ENCODE results near the gene MYH13. TPM values are rescaled to one million over a fixed set of nuclear protein-coding genes. Genes with fewer than 3 reads are reported as not detected.

The MYH13 gene
- total RNA-seq, 2 experiments from 2014 or later, result not detected

DNA sequence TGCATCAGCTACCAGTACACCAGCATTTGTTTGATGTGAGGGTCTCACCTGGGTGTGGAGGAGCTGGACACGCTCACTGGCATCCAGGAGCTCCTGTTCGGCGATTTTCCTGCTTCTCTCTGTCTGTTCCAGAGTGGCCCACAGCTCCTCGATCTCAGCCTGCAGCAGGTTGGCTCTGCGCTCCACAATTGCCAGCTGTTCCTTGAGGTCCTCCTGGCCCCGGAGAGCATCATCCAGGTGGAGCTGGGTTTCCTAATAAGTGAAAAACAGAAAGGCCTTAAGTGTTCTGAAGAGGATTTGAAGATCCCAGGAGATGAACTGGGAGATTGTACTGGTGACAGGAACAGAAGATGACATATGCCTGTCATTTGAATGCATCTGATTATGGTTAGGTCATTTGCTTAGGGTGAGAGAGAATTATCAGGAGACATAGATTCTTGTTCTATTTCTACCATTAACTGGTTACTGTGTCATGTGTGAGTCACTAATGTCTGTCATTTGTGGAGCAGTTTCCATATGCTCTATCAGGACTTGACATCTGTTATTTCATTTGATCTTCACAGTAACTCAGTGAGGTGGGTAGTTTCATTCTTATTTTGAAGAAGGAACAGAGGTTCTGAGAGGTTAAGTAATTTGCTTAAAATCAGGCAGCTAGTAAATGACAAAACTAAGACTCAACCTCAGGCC lies 21.5 kb upstream of the MYH13 start:
- no peak overlapping the region for H3K4me3 ChIP-seq (ENCODE audit: low read depth, low read length, poor library complexity, severe bottlenecking)
- no peak overlapping the region for H3K4me2 ChIP-seq (ENCODE audit: low read length)
- ChIA-PET CTCF (ENCODE audit: unreplicated experiment) (no interaction called here), POLR2A (no interaction called here)
- no peak overlapping the region for H2AFZ ChIP-seq (ENCODE audit: low read length)
- H3K27ac ChIP-seq (ENCODE audit: low read depth, low read length, poor library complexity, severe bottlenecking), result no peak overlapping the region
- H3K9me2 ChIP-seq (ENCODE audit: insufficient read depth, low read length), result no peaks in the 10 kb centered on the region
- H4K20me1 ChIP-seq (ENCODE audit: insufficient read depth, low read length), result no peaks in the 10 kb centered on the region
- TF ChIP-seq EZH2phosphoT487 (IDR thresholded peaks at IDR 0.05; ENCODE audit: borderline replicate concordance, low read depth, low read length), result no peak
- TF ChIP-seq, protein P1, sequence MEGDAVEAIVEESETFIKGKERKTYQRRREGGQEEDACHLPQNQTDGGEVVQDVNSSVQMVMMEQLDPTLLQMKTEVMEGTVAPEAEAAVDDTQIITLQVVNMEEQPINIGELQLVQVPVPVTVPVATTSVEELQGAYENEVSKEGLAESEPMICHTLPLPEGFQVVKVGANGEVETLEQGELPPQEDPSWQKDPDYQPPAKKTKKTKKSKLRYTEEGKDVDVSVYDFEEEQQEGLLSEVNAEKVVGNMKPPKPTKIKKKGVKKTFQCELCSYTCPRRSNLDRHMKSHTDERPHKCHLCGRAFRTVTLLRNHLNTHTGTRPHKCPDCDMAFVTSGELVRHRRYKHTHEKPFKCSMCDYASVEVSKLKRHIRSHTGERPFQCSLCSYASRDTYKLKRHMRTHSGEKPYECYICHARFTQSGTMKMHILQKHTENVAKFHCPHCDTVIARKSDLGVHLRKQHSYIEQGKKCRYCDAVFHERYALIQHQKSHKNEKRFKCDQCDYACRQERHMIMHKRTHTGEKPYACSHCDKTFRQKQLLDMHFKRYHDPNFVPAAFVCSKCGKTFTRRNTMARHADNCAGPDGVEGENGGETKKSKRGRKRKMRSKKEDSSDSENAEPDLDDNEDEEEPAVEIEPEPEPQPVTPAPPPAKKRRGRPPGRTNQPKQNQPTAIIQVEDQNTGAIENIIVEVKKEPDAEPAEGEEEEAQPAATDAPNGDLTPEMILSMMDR (conservative IDR thresholded peaks at IDR 0.05; ENCODE audit: low read length), result no peak
- H3K4me1 ChIP-seq (ENCODE audit: insufficient read depth, low read length, poor library complexity, severe bottlenecking), result no peaks in the 10 kb centered on the region
- H3K36me3 ChIP-seq (ENCODE audit: insufficient read depth, low read length), result no peaks in the 10 kb centered on the region
- no peaks in the 10 kb centered on the region for H3K9me3 ChIP-seq (ENCODE audit: low read length)
- no TSS peak for BruUV-seq (replicated peaks)
- no peaks in the 10 kb centered on the region for H3K79me2 ChIP-seq (ENCODE audit: insufficient read depth, low read depth, low read length)
- DNase-seq (ENCODE audit: low spot score), result no peak
- intact Hi-C loops (cut with micrococcal nuclease; ENCODE audit: unreplicated experiment), result no loop called here

DNA sequence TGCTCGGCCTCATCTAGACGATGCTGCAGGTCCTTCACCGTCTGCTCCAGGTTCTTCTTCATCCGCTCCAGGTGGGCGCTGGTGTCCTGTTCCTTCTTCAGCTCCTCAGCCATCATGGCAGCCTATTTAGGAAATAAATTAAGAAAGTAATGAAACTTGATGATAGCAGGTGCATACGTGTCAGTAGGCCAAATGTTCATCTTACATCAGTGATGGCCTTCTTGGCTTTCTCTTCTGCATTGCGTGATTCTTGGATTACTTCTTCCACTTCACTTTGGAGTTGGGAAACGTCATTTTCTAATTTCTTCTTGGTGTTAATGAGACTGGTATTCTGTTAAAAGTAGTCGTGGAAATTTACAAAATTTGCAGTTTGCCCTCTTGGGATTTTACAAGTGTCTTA lies 20.1 kb upstream of the MYH13 start:
- no peak for DNase-seq (ENCODE audit: low spot score)
- H3K4me3 ChIP-seq (ENCODE audit: low read depth, low read length, poor library complexity, severe bottlenecking), result no peak overlapping the region
- H3K9me3 ChIP-seq (ENCODE audit: low read length), result no peaks in the 10 kb centered on the region
- H3K79me2 ChIP-seq (ENCODE audit: insufficient read depth, low read depth, low read length), result no peaks in the 10 kb centered on the region
- ChIA-PET CTCF (ENCODE audit: unreplicated experiment) (no interaction called here), POLR2A (no interaction called here)
- no peaks in the 10 kb centered on the region for H3K36me3 ChIP-seq (ENCODE audit: insufficient read depth, low read length)
- no peak overlapping the region for H3K4me2 ChIP-seq (ENCODE audit: low read length)
- intact Hi-C loops (cut with micrococcal nuclease; ENCODE audit: unreplicated experiment), result no loop called here
- TF ChIP-seq EZH2phosphoT487 (IDR thresholded peaks at IDR 0.05; ENCODE audit: borderline replicate concordance, low read depth, low read length), result no peak
- TF ChIP-seq, protein P1 (conservative IDR thresholded peaks at IDR 0.05; ENCODE audit: low read length), result no peak
- no TSS peak for BruUV-seq (replicated peaks)
- H3K4me1 ChIP-seq (ENCODE audit: insufficient read depth, low read length, poor library complexity, severe bottlenecking), result no peaks in the 10 kb centered on the region
- no peaks in the 10 kb centered on the region for H3K9me2 ChIP-seq (ENCODE audit: insufficient read depth, low read length)
- no peak overlapping the region for H2AFZ ChIP-seq (ENCODE audit: low read length)
- H3K27ac ChIP-seq (ENCODE audit: low read depth, low read length, poor library complexity, severe bottlenecking), result no peak overlapping the region
- H4K20me1 ChIP-seq (ENCODE audit: insufficient read depth, low read length), result no peaks in the 10 kb centered on the region

DNA sequence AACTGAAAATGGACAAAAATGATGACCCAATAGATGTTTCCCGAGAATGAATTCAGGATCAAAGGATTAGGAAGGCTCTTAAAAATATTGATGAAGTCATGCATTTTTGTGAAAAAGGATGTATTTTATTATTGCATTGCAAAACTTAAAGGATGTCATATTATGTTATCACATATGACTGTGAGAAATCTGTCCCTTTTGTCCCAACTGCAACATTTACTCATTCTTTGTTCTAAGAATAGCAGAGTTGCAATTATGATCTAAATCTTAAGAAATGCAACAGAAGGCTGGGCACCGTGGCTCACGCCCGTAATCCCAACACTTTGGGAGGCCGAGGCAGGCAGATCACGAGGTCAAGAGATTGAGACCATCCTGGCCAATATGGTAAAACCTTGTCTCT lies 13.1 kb upstream of the MYH13 start:
- no TSS peak for BruUV-seq (replicated peaks)
- CTCF ChIA-PET (ENCODE audit: unreplicated experiment), result no interaction called here
- no peak overlapping the region for H3K4me3 ChIP-seq (ENCODE audit: low read depth, low read length, poor library complexity, severe bottlenecking)
- H2AFZ ChIP-seq (ENCODE audit: low read length), result no peak overlapping the region
- POLR2A ChIA-PET, result no interaction called here
- H3K36me3 ChIP-seq (ENCODE audit: insufficient read depth, low read length), result no peaks in the 10 kb centered on the region
- H3K27ac ChIP-seq (ENCODE audit: low read depth, low read length, poor library complexity, severe bottlenecking), result no peak overlapping the region
- H3K9me3 ChIP-seq (ENCODE audit: low read length), result no peaks in the 10 kb centered on the region
- no peak overlapping the region for H3K4me2 ChIP-seq (ENCODE audit: low read length)
- no peak for DNase-seq (ENCODE audit: low spot score)
- TF ChIP-seq, protein P1 (conservative IDR thresholded peaks at IDR 0.05; ENCODE audit: low read length), result no peak
- TF ChIP-seq EZH2phosphoT487 (IDR thresholded peaks at IDR 0.05; ENCODE audit: borderline replicate concordance, low read depth, low read length), result no peak
- no peaks in the 10 kb centered on the region for H3K9me2 ChIP-seq (ENCODE audit: insufficient read depth, low read length)
- H3K4me1 ChIP-seq (ENCODE audit: insufficient read depth, low read length, poor library complexity, severe bottlenecking), result no peaks in the 10 kb centered on the region
- no peaks in the 10 kb centered on the region for H4K20me1 ChIP-seq (ENCODE audit: insufficient read depth, low read length)
- H3K79me2 ChIP-seq (ENCODE audit: insufficient read depth, low read depth, low read length), result no peaks in the 10 kb centered on the region
- intact Hi-C loops (cut with micrococcal nuclease; ENCODE audit: unreplicated experiment), result no loop called here
